GM12878 (cell line): ENCODE measurements around the gene PRAMEF8.
"Not testable (repeated sequence)": the region's sequence is repeated elsewhere in the genome, so short reads cannot be mapped to it uniquely, and the experiment has no call there.

Source experiments
- CHD4 ChIP-seq: fragments of 200-600 bp; sonication (generic); IDR thresholded peaks from 2 replicates; pipeline ENCODE4 v1.6.1; 2016; ENCODE audit warnings: mild to moderate bottlenecking
- ZNF24 ChIP-seq: fragments of 450-650 bp; IDR thresholded peaks from 2 replicates; pipeline ENCODE4 v1.6.1; 2017; ENCODE audit warnings: antibody characterized with exemption, mild to moderate bottlenecking

DNA sequence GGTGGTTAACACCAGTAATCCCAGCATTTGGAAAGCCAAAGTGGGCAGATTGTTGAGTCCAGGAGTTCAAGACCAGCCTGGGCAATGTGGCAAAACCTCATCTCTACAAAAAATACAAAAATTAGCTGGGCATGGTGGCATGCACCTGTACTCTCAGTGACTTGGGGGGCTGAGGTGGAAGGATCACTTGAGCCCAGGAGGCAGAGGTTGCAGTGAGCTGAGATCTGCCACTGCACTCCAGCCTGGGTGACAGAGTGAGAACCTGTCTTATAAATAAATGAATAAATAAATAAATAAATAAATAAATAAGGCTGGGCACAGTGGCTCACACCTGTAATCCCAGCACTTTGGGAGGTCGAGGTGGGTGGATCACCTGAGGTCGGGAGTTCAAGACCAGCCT, 52.9 kb downstream of the PRAMEF8 start:
- TF ChIP-seq ZNF24, CHD4: not testable (repeated sequence)
